Measurements from ENCODE around the gene MRPL48. TPM values are rescaled to one million over a fixed set of nuclear protein-coding genes. Genes with fewer than 3 reads are reported as not detected.
"Not testable (repeated sequence)": the region's sequence is repeated elsewhere in the genome, so short reads cannot be mapped to it uniquely, and the experiment has no call there.

MRPL48 gene
- total RNA-seq, 1 donor, result 14.5 TPM

GRCh38 chr11:73760679-73761402, 26.8 kb upstream of the MRPL48 start, which contains the start of gene RAB6A:
Gene RAB6A, minus strand, starts transcription at chr11:73761074. Its CDS starts 439 bp downstream, at chr11:73760635.
- H2AFZ ChIP-seq (ENCODE audit: low read length), result peak within 1 kb of the TSS; percentile 91
- H3K9me3 ChIP-seq (ENCODE audit: low read depth, low read length), result no peaks in the 10 kb centered on the region
- no peaks in the 10 kb centered on the region for H3K36me3 ChIP-seq (ENCODE audit: insufficient read depth, low read length)
- DNase-seq (ENCODE audit: insufficient read length, low spot score, missing footprints), result peak; percentile 99
- peaks cover 38% of the 10 kb centered on the region for H4K20me1 ChIP-seq (ENCODE audit: insufficient read depth, low read length)
- peak; percentile 19 for TF ChIP-seq CTCF (IDR thresholded peaks at IDR 0.05; ENCODE audit: extremely low read depth, low read depth, low read length)
- H3K4me3 ChIP-seq (ENCODE audit: insufficient read depth, low read length), result peak within 1 kb of the TSS; percentile 95
- H3K79me2 ChIP-seq (ENCODE audit: insufficient read depth, low read length), result peaks cover 49% of the 10 kb centered on the region
- peaks cover 12% of the 10 kb centered on the region for H3K4me1 ChIP-seq (ENCODE audit: insufficient read depth, low read length)
- peak within 1 kb of the TSS; percentile 81 for H3K27ac ChIP-seq (ENCODE audit: low read depth, low read length)
- H3K4me2 ChIP-seq (ENCODE audit: insufficient read depth, low read length), result peak within 1 kb of the TSS; percentile 89
- no peaks in the 10 kb centered on the region for H3K27me3 ChIP-seq (ENCODE audit: insufficient read depth, low read length)

- H3K9me3 ChIP-seq (ENCODE audit: low read depth, low read length), result no peaks in the 10 kb centered on the region
- no peaks in the 10 kb centered on the region for H3K36me3 ChIP-seq (ENCODE audit: insufficient read depth, low read length)
- DNase-seq (ENCODE audit: insufficient read length, low spot score, missing footprints), result peak; percentile 84
- peak overlapping the region; percentile 95 for H3K4me3 ChIP-seq (ENCODE audit: insufficient read depth, low read length)
- peak overlapping the region; percentile 91 for H2AFZ ChIP-seq (ENCODE audit: low read length)
- no peak for TF ChIP-seq CTCF (IDR thresholded peaks at IDR 0.05; ENCODE audit: extremely low read depth, low read depth, low read length)
- H3K27me3 ChIP-seq (ENCODE audit: insufficient read depth, low read length), result peaks cover 2% of the 10 kb centered on the region
- H3K27ac ChIP-seq (ENCODE audit: low read depth, low read length), result peak overlapping the region; percentile 69
- peaks cover 12% of the 10 kb centered on the region for H3K4me1 ChIP-seq (ENCODE audit: insufficient read depth, low read length)
- peaks cover 31% of the 10 kb centered on the region for H4K20me1 ChIP-seq (ENCODE audit: insufficient read depth, low read length)
- peak overlapping the region; percentile 89 for H3K4me2 ChIP-seq (ENCODE audit: insufficient read depth, low read length)
- H3K79me2 ChIP-seq (ENCODE audit: insufficient read depth, low read length), result peaks cover 42% of the 10 kb centered on the region
Measured at GRCh38 chr11:73761403-73761945, 26.2 kb upstream of the MRPL48 start.

- no peaks in the 10 kb centered on the region for H3K9me3 ChIP-seq (ENCODE audit: low read depth, low read length)
- peaks cover 22% of the 10 kb centered on the region for H4K20me1 ChIP-seq (ENCODE audit: insufficient read depth, low read length)
- H3K27me3 ChIP-seq (ENCODE audit: insufficient read depth, low read length), result peaks cover 13% of the 10 kb centered on the region
- H3K4me2 ChIP-seq (ENCODE audit: insufficient read depth, low read length), result no peak overlapping the region
- DNase-seq (ENCODE audit: insufficient read length, low spot score, missing footprints), result no peak
- no peak overlapping the region for H3K4me3 ChIP-seq (ENCODE audit: insufficient read depth, low read length)
- H2AFZ ChIP-seq (ENCODE audit: low read length), result no peak overlapping the region
- no peak overlapping the region for H3K27ac ChIP-seq (ENCODE audit: low read depth, low read length)
- TF ChIP-seq CTCF (IDR thresholded peaks at IDR 0.05; ENCODE audit: extremely low read depth, low read depth, low read length), result no peak
- peaks cover 12% of the 10 kb centered on the region for H3K4me1 ChIP-seq (ENCODE audit: insufficient read depth, low read length)
- H3K79me2 ChIP-seq (ENCODE audit: insufficient read depth, low read length), result peaks cover 31% of the 10 kb centered on the region
- H3K36me3 ChIP-seq (ENCODE audit: insufficient read depth, low read length), result no peaks in the 10 kb centered on the region
Measured at GRCh38 chr11:73762732-73763131, 24.9 kb upstream of the MRPL48 start.

- Histone ChIP-seq H3K27me3 (ENCODE audit: insufficient read depth, low read length) (peaks cover 14% of the 10 kb centered on the region), H3K79me2 (ENCODE audit: insufficient read depth, low read length) (no peaks in the 10 kb centered on the region), H3K4me3 (ENCODE audit: insufficient read depth, low read length) (no peak overlapping the region), H3K9me3 (ENCODE audit: low read depth, low read length) (no peaks in the 10 kb centered on the region), H3K4me2 (ENCODE audit: insufficient read depth, low read length) (no peak overlapping the region), H3K36me3 (ENCODE audit: insufficient read depth, low read length) (no peaks in the 10 kb centered on the region), H3K27ac (ENCODE audit: low read depth, low read length) (no peak overlapping the region), H4K20me1 (ENCODE audit: insufficient read depth, low read length) (no peaks in the 10 kb centered on the region), H2AFZ (ENCODE audit: low read length) (no peak overlapping the region), H3K4me1 (ENCODE audit: insufficient read depth, low read length) (no peaks in the 10 kb centered on the region)
- no peak for DNase-seq (ENCODE audit: insufficient read length, low spot score, missing footprints)
- TF ChIP-seq CTCF (IDR thresholded peaks at IDR 0.05; ENCODE audit: extremely low read depth, low read depth, low read length), result no peak
Measured at GRCh38 chr11:73766763-73767162, 20.9 kb upstream of the MRPL48 start.

GRCh38 chr11:73770811-73771210, 16.9 kb upstream of the MRPL48 start:
- not testable (repeated sequence) for H3K36me3 ChIP-seq (ENCODE audit: insufficient read depth, low read length); H3K4me3 ChIP-seq (ENCODE audit: insufficient read depth, low read length); H3K27ac ChIP-seq (ENCODE audit: low read depth, low read length); H3K79me2 ChIP-seq (ENCODE audit: insufficient read depth, low read length); H4K20me1 ChIP-seq (ENCODE audit: insufficient read depth, low read length); H3K4me1 ChIP-seq (ENCODE audit: insufficient read depth, low read length); H3K9me3 ChIP-seq (ENCODE audit: low read depth, low read length); H2AFZ ChIP-seq (ENCODE audit: low read length); DNase-seq (ENCODE audit: insufficient read length, low spot score, missing footprints); H3K4me2 ChIP-seq (ENCODE audit: insufficient read depth, low read length)
- H3K27me3 ChIP-seq (ENCODE audit: insufficient read depth, low read length), result peaks cover 14% of the 10 kb centered on the region

Data from osteoblast (primary cell).